ENCODE measurements around the gene SSH2. TPM values are rescaled to one million over a fixed set of nuclear protein-coding genes. Genes with fewer than 3 reads are reported as not detected.
A peak's percentile ranks its signal among the peaks of the same experiment; 100 is the strongest.

The SSH2 gene
- total and polyA plus RNA-seq, 9 of the 15 experiments (the other 6 are each of a cell fraction or from before 2014, with no cell fraction given), result 3.9 to 16.1 (median 10.2) TPM

- TF ChIP-seq FOXP4 (CRISPR knock-in tag; IDR thresholded peaks at IDR 0.05; ENCODE audit: borderline replicate concordance), result no peak
- TF ChIP-seq PRDM10 (IDR thresholded peaks at IDR 0.05; ENCODE audit: partially characterized antibody), result peak; percentile 75
- no peak for TF ChIP-seq JUN (IDR thresholded peaks at IDR 0.05; ENCODE audit: borderline replicate concordance, low read depth, low read length)
- TF ChIP-seq JUN (CRISPR knock-in tag; IDR thresholded peaks at IDR 0.05; ENCODE audit: borderline replicate concordance), result no peak
- no peak for TF ChIP-seq MTA1 (IDR thresholded peaks at IDR 0.05; ENCODE audit: borderline replicate concordance)
- TF ChIP-seq ZFP1 (CRISPR knock-in tag; IDR thresholded peaks at IDR 0.05), result no peak
- TF ChIP-seq PTTG1 (tag; IDR thresholded peaks at IDR 0.05; ENCODE audit: low read depth), result no peak
- TF ChIP-seq ZNF134 (CRISPR knock-in tag; conservative IDR thresholded peaks at IDR 0.05), result no peak
- no peak for TF ChIP-seq ZSCAN32 (CRISPR knock-in tag; IDR thresholded peaks at IDR 0.05)
- TF ChIP-seq TCFL5 (CRISPR knock-in tag; conservative IDR thresholded peaks at IDR 0.05), result no peak
- no peak for TF ChIP-seq REST (IDR thresholded peaks at IDR 0.05; ENCODE audit: borderline replicate concordance)
- no peak for TF ChIP-seq REST (CRISPR knock-in tag; IDR thresholded peaks at IDR 0.05; ENCODE audit: low read depth)
- TF ChIP-seq RBBP5 (IDR thresholded peaks at IDR 0.05; ENCODE audit: borderline replicate concordance, insufficient read depth, low read length, poor library complexity, severe bottlenecking), result peak; percentile 67
These were observed at the start of gene SSH2 (continued) for GRCh38 chr17:29929533-29930408.
